ENCODE measurements around the gene AHCYL1. TPM values are rescaled to one million over a fixed set of nuclear protein-coding genes. Genes with fewer than 3 reads are reported as not detected.

AHCYL1 gene
- total and polyA plus RNA-seq, 12 donors: 21.9 to 58.9 (median 47.4) TPM

- WGBS, 2 donors: 52 to 67% methylated on average over 1 of the region's 1 CpG
- no peak for DNase-seq
- Histone ChIP-seq H3K4me1 (peaks cover 7 to 68% (median 55%) of the 10 kb centered on the region in 9 donors), H3K27ac (peak overlapping the region; percentile 49 to 78 (median 67)), H3K4me3 (peak overlapping the region in 4 of 10 donors; percentile 7 to 19 (median 10)), H3K9me3 (no peaks in the 10 kb centered on the region), H3K27me3 (no peaks in the 10 kb centered on the region), H3K36me3 (peaks cover 0 to 12% (median 7%) of the 10 kb centered on the region in 9 donors)
- intact Hi-C loops (cut with DNase I): no loop called here
- ATAC-seq: no peak
- TF ChIP-seq CTCF (IDR thresholded peaks at IDR 0.05): no peak
These were observed 20.0 kb downstream of the AHCYL1 start for GRCh38 chr1:110004583-110004982.

GRCh38 chr1:110005971-110006370, 21.4 kb downstream of the AHCYL1 start:
- Histone ChIP-seq H3K36me3 (peaks cover 0 to 26% (median 19%) of the 10 kb centered on the region in 9 donors), H3K4me1 (peaks cover 7 to 68% (median 55%) of the 10 kb centered on the region in 9 donors), H3K27me3 (no peaks in the 10 kb centered on the region), H3K4me3 (no peak overlapping the region), H3K27ac (peak overlapping the region in 6 of 10 donors; percentile 3 to 37 (median 12)), H3K9me3 (no peaks in the 10 kb centered on the region)
- ATAC-seq (no peak), DNase-seq (no peak)
- intact Hi-C loops (cut with DNase I): no loop called here
- no peak for TF ChIP-seq CTCF (IDR thresholded peaks at IDR 0.05)

GRCh38 chr1:110006516-110006915, 22.0 kb downstream of the AHCYL1 start:
- Histone ChIP-seq H3K9me3 (no peaks in the 10 kb centered on the region), H3K27me3 (no peaks in the 10 kb centered on the region), H3K27ac (peak overlapping the region in 4 of 10 donors; percentile 3 to 37 (median 24)), H3K4me1 (peaks cover 7 to 68% (median 55%) of the 10 kb centered on the region in 9 donors), H3K4me3 (no peak overlapping the region), H3K36me3 (peaks cover 0 to 31% (median 22%) of the 10 kb centered on the region in 9 donors)
- DNase-seq (no peak), ATAC-seq (peak in 1 of 8 donors; percentile 10)
- 15 to 21% methylated on average over 1 of the region's 1 CpG for WGBS, 2 donors
- intact Hi-C loops (cut with DNase I): no loop called here
- no peak for TF ChIP-seq CTCF (IDR thresholded peaks at IDR 0.05)

- ATAC-seq: peak in 3 of 8 donors; percentile 42 to 55 (median 53)
- no peak for DNase-seq
- no peak for TF ChIP-seq CTCF (IDR thresholded peaks at IDR 0.05)
- no peaks in the 10 kb centered on the region for H3K9me3 ChIP-seq
- WGBS, 2 donors: 70 to 75% methylated on average over 4 of the region's 4 CpGs
- peaks cover 0 to 39% (median 23%) of the 10 kb centered on the region in 9 donors for H3K36me3 ChIP-seq
- H3K4me3 ChIP-seq: no peak overlapping the region
- no peaks in the 10 kb centered on the region for H3K27me3 ChIP-seq
- H3K4me1 ChIP-seq: peaks cover 7 to 64% (median 55%) of the 10 kb centered on the region in 9 donors
- intact Hi-C loops (cut with DNase I): no loop called here
- H3K27ac ChIP-seq: peak overlapping the region in 2 of 10 donors; percentile 13 to 19
These were observed 22.7 kb downstream of the AHCYL1 start for GRCh38 chr1:110007046-110007830.

All from heart right ventricle (tissue), 16 donors.